HG03575 (cell line): ENCODE data around the gene OLFM3.

ENCODE experiments used
- ATAC-seq: cut with Tn5 transposase; IDR thresholded peaks from one replicate; pipeline ENCODE4 v1.9.1; 2021; ENCODE audit not compliant: unreplicated experiment, insufficient number of reproducible peaks, low FRiP score; ENCODE audit errors: extremely low read depth

OLFM3 gene

DNA sequence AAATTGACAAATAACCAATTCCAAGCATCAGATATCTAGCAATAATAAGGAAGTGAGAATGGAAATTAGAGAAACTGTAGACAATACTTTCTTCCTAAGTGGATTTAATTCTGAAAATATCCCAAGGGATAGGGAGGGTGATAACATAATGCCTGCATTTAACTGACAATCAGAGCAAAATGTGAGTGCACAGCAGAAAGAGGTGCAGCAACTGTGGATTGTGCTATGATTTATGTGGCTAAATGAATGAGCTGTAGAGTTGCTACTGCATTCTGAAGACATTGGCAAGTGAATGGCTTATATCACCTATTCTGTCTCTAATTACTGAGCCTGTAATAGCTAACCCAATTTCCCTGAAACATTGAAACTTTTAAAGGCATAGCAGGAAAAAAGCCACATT is 39.0 kb downstream of the OLFM3 start:
- ATAC-seq, result no peak

DNA sequence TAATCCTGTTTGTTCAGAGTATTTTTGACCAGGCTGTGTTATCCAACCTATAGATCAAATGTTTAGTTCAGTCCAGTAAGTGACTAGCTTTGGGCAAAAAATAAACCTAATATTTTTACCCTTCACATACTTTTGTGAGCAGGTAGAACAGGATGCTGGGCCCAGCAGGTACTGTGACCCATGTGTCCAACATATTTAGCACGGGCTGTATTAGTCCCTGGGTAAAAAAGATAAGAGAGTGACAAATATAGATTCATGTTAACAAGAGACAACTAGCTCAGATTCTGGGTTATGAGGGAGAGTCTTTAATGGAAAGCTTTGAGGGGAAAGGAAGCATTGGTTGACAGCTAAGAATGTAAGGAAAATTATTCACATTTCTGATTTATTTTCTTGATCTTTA is 43.1 kb downstream of the OLFM3 start:
- ATAC-seq, result no peak

- ATAC-seq, result no peak
These were observed 50.8 kb downstream of the OLFM3 start for GRCh38 chr1:101945884-101946283.

DNA sequence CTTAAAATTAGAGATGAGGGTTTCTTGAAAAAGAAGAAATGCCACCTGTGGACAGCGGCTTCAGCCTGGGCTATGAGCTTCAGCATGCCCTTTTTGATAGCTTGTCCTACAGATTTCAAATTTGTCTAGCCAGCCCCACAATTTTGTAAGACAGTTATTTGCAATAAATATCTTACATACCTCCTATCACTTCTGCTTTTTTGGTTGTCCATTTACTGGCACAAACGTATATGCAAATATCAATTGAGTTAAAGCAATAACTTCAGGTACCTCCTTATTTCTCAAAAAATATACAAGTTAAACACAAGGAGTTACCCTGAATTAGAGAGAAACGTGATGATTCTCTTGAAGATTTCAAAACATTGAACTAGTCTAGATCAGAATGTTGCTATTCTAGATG is 53.5 kb downstream of the OLFM3 start:
- ATAC-seq, result no peak

DNA sequence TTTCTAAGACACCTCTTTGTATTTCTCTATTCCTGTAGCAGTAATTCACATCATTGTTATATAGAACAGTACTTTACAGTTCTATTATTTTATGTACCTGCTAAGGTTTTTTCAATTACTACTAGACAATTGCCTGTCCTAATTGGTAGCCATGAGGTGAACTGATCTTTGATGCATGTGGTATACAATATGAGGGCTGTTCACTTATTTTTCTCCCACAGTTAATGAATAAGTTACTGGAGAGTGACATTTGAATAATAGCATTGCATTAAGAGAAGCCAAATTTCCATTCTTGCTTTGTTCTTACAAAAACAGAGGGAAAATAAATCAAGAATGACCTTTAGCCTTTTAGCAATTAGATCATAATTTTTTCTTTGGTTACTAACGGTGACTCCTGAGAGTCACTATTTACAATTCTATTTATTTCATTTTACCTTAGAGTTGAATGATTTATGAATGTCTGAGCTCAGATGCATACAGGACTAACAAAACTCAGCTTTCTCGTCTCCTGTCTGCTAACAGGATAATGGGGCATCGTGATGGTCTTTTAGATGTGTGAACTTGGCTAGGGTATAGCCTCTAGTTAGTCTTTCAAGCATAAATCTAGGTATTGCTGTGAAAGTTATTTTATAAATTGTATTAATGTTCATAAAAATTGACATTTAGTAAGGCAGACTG is 54.1 kb downstream of the OLFM3 start:
- no peak for ATAC-seq

GRCh38 chr1:101938681-101939080 is 58.0 kb downstream of the OLFM3 start:
- no peak for ATAC-seq

DNA sequence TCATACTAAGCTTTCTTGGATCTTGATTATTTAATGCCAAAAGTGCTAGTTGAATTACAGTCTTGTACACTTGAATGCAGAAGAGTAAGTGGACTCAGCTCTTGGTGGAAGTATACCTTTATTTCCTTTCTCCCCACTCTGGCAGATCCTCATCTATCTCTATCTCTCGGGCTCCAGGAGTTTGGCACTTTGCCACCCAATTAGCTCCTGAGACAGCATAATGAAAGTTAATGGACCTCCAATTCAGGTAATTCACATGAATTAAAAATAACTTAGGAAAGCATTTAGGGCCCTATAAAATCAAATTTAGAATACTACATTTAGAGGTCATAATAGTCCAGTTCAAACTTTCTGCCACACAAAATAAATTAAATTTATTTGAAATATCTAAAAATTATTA is 67.4 kb downstream of the OLFM3 start:
- no peak for ATAC-seq

DNA sequence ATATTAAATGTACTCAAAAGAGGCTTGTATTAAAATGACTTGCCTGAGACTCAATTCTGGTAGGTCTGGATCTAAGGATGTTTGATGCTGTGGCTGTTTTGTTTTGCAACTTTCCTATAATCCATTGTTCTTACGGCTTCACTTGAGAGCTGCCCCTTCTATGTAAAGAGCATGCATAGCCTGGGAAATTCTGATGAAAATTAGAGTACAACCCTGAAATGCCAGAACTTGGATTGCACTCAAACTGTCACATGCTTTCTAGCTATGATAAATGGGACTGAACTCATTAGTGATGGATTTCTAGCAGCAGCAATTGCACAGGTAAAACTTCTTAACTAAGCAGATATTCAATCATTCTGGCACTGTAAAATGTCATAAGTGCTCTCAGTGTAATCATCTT is 67.9 kb downstream of the OLFM3 start:
- ATAC-seq, result no peak

DNA sequence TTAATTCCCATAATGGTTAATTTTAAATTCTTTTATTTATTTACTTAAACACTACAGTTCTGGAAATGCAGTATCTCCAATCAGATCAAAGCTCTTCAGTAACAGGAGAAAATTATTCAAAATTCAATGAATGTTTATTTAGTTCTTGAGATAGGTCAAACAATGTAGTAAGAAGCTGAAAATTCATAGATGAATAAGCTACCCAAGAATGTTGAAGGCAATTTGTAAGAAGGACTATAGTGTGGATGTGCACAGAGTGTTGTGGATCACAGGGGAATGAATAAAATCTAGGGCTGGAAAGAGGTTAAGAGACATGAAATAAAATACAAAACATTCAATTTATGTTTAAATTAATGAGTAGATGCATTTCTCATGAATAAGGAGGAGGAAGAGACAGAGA is 72.0 kb downstream of the OLFM3 start:
- ATAC-seq, result no peak

GRCh38 chr1:101920577-101920976 is 76.1 kb downstream of the OLFM3 start:
- ATAC-seq, result no peak

DNA sequence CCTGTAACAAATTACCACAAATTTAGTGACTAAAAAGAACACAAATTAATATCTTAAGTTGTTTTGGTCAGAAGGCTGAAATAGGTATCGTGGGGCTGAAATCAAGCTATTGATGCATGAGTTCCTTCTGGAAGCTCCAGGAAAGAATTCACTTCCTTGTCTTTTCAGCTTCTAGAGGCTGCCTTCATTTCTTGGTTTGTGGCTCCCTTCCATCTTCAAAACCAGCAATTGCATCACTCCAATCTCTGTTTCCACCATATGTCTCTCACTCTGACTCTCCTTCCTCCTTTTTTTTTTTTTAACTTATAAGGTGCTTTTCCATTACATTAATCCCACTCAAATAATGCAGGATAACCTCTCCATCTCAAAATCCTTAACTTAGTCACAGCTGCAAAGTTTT is 78.4 kb downstream of the OLFM3 start:
- no peak for ATAC-seq

DNA sequence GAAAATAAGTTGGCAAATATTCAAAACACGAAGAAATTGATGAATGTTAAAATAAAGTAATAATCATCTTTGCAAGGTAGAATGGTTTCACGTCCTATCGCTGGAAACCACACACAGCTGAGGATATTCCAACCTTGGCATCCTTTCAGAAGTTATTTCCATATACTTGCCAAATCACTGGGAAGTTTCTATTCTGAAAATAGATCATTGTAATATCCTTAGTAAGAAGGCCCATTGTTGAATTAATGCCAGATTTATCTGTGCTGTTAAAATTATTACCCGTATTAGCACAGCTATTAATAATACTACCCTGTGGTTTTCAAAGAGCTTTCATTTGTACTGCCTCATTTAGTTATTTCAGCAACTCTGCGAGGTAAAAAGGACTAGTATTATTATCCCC is 81.1 kb downstream of the OLFM3 start:
- ATAC-seq, result no peak

GRCh38 chr1:101914473-101915242 is 82.1 kb downstream of the OLFM3 start:
- ATAC-seq, result no peak

DNA sequence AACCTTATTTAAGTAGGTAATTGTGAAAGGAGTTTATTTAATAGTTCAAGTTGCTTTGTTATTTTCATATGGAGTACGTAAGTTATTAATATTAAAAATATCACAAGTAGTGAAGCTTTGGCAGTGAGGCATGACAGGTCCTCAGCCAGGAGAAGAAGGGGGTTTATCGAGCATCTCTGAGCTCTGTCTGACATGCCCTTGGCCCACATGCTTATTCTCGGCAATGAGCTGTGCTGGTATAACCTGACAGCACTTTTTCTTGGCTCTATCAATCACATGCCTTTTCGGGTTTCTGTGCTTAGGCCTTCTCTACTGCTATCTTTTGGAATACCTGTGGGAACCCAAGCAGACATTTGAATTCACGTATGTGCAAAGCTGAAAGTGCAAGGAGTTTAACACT is 84.8 kb downstream of the OLFM3 start:
- no peak for ATAC-seq

DNA sequence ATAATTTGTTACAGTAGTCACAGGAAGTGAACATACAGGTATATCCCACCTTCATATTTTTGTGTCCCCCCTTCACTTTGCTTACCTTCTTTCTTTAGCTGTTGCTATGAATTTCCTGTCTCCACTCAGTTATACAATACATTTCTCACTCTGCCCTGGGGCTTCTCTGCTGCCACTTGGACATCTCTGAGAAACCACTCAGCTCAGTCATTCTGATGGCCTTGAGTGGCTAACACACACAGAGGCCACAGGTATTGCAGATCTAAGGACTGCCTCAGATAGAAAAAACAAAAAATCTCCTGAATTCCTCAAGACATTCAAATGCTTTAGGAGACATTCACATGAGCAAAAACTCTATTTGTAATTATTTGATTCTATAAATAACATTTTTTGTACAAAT is 87.7 kb downstream of the OLFM3 start:
- no peak for ATAC-seq

DNA sequence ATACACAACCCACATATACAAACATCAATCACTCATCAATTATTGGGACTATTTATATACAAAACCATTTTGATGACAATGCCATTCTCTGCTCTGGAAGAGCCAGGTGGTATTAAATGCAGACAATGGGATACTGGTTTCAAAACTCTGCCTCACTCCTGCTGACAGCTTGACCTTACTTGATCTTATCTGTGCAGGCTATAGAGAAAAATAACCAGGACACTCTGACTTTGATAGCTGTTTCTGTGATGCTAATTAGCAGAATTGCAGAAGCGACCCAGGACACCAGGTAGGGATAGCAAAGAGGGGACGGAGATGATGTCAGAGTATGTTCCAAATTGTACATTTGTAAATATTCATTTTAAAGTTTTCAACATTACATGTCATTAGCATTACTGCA is 89.5 kb downstream of the OLFM3 start:
- ATAC-seq, result no peak

GRCh38 chr1:101905283-101905835 is 91.4 kb downstream of the OLFM3 start:
- no peak for ATAC-seq

- ATAC-seq, result no peak
These were observed 94.5 kb downstream of the OLFM3 start for GRCh38 chr1:101902199-101902598.

DNA sequence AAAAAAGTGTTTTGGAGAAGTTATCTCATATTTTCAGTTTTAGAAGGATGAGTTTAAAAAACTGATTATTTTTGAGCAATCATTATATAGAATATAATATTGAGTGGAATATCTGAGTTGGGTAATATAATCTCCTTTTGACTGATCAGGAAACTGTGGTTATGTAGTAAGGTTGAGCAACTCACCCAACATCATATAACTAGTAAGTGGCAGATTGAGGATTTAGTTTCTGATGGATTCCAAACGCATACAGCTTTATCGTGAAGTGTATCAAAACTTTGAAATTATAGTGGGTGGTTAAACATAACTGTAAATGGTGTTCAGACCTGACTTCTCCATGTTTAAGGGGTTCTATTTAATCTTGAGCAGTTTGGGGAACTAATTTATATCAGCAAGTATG is 98.6 kb downstream of the OLFM3 start:
- ATAC-seq, result no peak

GRCh38 chr1:101884621-101885020 is 112.1 kb downstream of the OLFM3 start:
- ATAC-seq, result no peak
